GM19035 (cell line): ENCODE data around the gene KDR.

Source experiments
- ATAC-seq: cut with Tn5 transposase; IDR thresholded peaks from one replicate; pipeline ENCODE4 v1.9.1; 2021; ENCODE audit not compliant: unreplicated experiment

Gene KDR

DNA sequence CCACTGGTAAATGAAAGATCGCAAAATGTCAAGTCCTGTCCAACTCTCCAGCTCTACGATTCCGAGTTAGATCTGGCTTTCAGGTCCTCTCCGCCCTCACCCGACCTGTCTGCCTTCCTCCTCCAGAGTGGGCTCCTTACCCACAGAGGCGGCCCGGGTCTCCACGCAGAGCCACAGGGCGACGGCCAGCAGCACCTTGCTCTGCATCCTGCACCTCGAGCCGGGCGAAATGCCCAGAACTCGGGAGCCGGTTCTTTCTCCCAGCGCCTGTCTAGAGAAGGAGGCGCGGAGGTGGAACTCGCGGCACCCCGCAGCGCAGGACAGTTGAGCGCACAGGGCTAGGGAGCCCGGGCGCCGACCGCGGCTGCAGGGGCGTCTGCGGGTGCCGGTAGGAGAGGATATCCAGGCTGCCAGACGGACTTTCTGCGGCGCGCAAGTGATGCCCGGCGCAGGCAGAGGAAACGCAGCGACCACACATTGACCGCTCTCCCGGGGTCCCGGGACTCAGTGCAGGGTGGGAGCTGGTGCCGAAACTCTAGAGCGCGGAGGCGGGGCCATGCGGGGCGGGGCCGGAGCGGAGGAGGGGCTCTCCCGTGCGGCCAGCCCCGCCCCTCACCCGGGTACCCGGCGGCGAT, at the start of gene KDR:
KDR (minus strand) TSS at position 509 of the 635 bp plus-strand sequence; CDS start at position 207, 302 bp downstream.
- no peak for ATAC-seq

DNA sequence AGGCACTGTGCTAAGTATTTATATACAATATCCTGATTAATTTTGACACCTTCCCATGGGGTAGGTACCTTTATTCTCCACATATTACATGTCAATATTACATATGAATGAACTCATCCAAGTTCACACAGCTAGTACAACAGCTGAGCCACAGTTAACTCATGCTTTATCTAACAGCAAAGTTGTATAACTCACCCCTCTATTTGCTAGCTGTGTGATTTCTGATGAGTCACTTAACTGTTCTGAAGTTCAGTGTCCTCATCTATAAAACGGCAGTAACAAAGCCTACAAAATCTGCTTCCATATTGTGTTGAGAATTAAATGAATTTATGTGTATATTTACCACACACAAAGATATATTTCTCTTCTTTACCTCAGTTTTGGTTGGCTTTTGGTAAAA, 48.2 kb upstream of the KDR start:
- ATAC-seq = no peak

DNA sequence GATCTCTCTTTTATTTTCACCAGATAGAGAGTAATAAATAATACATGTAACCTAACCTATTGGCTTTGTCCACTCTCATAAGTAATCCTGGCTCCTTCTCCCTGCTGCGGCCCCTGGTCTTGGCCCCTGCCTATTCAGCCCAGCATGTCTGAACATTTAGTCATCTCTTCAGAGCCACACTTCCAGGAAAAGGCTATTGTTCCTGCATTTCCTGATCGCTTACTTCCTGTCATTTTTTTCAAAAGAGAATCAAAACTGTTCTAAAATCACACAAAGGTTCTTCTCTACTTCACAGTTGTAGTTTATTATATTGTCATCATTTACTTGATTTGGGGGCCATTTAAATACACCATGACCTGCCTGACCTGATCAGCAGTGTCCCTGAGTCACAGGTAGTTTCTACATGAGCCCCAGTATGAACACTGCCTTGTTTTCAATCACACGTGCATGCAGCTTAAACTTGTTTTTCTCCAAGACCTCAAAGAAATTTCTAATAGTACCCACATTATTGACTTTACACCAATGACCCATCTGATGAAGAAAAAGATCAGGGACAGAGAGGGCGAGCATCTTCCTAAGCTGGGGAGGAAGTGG, 47.4 kb upstream of the KDR start:
- no peak for ATAC-seq

DNA sequence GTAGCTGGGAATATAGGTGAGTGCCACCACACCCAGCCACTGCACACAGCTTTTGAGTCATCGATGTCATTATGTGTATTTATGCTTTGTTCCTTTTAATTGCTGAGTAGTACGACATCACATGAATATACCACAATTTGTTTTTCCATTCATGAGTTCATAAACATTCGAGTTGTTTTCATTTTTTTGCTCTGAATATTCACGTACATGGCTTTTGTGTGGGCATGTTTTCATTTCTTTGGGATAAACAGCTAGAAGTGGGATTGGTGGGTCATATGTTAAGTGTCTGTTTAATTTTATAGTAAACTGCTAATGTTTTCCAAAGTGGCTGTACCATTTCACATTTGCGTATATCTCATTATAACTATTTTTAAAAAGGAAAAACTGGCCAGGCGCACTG, 45.1 kb upstream of the KDR start:
- no peak for ATAC-seq

DNA sequence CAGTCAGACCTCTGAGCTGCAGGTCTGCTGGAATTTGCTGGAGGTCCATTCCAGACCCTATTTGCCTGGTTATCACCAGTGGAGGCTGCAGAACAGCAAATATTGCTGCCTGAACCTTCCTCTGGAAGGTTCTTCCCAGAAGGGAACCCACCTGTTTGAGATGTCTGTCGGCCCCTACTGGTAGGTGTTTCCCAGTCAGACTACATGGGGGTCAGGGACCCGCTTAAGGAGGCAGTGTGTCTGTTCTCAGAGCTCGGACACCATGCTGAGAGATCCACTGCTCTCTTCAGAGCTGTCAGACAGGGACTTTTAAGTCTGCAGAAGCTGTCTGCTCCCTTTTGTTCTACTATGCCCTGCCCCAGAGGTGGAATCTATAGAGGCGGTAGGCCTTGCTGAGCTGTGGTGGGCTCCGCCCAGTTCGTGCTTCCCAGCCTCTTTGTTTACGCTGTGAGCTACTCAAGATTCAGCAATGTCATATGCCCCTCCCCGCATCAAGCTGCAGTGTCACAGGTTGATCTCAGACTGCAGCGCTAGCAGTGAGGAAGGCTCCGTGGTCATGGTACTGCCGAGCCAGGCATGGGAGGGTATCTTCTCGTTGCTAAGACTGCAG, 44.1 kb upstream of the KDR start:
- ATAC-seq = no peak

DNA sequence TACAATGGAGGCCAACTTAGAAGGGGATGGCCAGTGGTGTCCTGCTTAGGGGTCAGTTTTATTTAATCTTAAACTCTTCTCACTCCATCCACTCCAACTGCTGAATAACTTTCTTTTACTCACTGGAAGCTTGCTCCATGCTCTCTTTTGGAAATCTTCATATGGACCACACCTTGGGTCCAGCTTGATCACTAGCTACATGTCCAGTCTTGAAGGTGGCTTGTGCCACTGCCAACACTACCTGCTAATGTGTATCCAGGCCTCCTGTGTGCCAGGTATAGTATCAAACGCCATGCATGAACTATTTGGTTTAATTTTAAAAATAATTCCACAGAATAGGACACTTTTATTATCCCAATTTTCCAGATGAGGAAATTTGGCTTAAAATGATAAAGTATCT, 37.0 kb upstream of the KDR start:
- ATAC-seq = no peak

DNA sequence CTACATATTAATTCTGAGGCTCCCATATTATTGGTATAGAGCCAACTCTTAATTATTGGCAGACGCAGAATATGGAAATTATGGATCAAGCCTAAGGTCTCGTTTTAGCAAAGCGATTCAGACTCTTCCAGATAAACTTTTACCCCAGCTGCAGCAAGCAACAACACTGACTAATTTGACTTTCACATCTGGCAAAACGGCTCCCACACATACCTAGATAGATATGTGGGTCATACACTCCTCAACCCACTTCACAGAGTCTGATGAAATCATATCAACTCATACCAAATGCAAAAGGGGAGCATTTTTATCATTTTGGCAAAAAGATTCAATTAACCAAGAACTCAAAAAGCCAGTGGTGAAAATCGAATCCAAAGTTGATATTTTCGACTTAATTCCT, 36.3 kb upstream of the KDR start:
- ATAC-seq = no peak

DNA sequence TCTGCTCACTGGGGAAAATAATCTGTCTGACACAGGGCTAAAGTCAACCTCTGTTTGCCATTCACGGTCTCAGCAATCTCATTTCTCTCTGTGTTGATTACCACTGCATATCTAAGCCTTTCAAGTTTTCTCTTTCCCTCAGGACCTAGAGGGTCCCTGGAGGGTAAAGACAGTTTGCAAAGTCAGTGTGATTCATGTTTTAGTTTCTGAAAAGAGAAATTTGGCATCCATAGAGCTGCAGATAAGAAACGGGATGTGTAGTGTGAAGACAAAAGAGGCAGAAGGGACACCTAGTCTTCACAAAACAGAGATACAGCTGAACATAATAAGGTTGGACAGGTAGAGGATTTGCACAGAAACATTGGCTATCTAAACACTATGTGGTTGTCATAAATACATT, 34.5 kb upstream of the KDR start:
- no peak for ATAC-seq

DNA sequence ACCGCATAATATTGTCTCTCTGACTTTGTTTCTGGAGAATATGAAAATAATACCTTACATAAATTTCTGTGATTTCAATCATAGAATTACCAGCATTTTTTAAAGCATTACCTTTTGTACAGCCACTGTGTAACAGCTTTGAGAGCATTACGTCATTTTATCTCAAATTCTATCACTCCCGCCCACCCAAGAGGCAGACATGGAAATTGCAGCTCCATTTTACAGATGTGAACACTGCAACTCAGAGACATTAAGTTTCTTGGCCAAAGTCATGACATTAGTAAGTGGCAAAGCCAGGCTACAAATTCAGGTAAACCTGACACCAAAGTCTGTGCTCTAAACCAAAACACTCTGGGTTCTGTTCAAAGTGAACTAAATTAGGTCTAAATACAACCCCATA, 33.6 kb upstream of the KDR start:
- ATAC-seq = no peak

DNA sequence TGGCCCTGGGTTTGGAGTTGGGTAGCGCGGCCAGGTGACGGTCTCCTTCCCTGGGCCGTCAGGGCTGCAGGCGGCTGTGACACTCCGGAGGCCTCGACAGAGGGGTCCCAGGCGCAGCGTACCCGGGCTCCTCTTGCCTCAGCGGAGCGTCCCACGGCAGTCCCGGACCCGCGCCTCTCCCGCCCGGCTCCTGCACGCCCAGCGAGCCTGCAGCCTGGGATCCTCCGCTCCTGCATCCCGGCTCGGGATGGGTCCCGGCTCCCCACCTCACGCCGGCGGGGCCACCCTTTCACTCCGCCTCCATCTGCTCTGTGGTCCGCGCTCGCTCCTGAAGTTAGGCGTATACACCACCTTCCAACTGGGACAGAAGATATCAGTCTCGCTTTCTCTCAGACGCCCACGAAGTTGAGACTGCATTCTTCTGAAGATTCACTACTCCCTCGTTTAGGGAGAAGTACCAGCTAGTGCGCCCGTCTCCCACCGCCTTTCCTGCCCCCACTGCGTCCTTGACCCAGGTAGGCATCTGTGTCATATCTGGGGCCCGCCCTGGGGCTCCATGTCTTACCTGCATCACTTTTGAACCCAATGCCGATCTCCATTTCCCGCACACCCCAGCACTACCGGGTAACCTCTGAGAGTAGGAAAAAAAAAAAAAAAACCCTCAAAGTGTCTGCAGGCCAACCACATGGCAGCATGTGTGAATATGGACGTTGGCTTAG, 32.3 kb upstream of the KDR start:
- no peak for ATAC-seq

DNA sequence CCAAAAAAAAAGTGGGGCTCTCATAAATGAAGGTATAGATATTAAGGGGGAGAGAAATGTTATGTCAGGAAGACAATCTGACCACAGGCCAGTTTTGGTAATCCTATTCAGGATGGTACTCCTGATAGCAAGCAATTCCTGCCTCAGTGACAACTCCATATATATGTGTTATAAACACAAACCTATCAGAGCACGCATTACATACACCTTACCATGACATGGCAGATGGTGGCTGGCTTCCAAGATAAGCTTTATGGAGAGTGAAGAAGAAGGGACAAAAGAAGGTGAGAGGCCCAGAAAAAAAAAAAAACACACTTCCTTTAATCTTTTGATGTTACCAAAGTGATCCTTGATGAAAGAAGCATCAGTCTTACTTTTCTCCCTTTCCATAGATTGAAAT, 29.5 kb upstream of the KDR start:
- no peak for ATAC-seq

DNA sequence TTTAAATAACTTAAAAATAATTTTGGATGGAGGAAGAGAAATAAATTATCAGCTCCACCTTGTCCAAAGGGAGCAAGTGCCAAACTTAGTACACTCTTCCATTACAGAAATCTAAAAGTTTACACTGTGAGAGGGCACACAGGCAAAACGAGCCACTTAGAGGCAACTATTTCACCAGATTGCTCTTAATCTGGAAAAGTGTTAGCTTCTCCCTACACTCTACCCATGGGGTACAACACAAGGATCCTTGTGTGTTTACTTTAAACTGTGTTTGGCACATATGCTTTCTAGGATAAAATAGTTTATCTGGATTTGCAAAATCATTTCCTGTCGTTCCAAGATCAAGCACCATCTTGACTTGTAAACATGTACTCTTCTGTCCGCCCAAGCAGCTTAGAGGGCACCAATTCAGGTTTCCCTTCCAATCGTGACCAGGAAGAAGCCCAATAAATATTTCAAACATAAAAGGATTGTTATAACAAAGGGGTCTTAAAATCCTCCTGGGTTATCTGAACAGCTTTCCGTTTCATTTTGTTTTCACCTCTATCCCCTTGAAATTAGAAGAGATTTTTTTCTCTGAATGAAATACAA, 29.0 kb upstream of the KDR start:
- no peak for ATAC-seq

DNA sequence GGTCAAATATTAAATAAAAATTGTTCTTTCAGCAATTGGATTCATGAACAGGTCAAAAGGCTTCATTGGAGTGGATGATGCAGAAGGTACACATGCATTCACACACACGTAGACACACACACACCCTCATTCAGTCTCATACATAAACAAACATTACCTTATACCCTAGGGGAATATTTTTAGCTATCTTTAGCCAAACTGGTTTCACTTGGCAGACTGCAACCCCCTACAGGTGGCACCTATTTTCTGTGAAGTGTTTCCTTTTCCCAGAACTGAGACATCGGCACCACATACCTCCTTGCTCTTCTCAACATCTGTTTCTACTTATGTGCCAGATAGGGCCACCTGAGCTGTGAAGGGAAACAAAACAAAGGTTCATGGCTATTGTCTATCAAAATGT, 18.5 kb upstream of the KDR start:
- ATAC-seq = no peak

DNA sequence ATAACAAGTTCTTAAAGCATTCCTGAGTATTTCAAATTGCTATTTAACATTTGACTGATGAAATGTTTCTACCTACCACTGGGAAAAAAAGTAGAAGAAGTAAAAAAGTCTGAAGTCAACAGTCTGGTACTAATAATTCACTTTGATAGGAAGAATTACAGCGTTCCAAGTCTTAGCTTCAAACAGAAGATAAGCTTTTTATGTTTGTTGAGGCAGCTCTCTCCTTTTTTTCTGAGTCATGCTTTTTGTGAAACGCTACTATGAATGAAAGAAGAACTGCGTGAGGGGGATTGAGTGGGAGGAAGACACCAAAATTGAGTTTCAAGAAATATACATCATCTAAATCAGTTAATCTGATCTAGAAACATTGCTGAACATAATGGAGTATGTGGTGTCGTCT, 13.0 kb upstream of the KDR start:
- ATAC-seq = no peak

DNA sequence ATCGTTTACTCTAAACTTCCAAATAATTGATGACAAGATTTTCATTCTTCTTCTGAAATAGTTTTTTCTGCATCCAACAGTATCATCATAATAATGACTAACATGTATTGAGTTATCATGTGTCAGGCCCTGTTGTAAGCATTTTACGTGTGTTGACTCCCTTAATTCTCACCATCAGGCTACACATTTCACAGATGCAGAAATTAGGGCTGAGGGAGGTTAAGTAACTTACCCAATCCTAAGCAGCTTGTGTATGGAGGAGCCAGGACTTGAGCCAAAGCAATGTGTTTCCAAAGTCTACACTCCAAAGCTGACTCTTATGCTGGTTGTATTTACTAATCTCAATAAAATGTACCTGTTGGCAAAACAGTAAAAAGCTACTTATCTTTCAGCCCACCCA, 11.2 kb upstream of the KDR start:
- ATAC-seq = no peak

DNA sequence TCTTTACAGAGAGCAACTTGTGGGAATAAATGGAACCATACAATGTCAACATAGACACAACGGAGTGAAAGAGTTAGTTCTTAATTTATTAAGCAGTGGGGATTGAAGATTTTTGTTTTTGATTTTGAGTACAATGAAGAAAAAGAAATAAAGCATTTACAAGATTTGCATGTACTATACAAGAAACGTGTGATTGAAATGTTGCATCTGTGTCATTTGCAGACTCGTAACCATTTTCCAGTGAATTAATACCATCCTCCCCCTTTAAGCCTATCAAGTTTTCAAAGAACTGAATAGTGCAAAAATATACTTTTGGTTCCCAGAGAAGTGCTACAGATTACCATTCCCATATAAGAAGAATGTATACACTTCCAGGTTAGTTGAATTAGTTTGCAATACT, 8.6 kb upstream of the KDR start:
- no peak for ATAC-seq

DNA sequence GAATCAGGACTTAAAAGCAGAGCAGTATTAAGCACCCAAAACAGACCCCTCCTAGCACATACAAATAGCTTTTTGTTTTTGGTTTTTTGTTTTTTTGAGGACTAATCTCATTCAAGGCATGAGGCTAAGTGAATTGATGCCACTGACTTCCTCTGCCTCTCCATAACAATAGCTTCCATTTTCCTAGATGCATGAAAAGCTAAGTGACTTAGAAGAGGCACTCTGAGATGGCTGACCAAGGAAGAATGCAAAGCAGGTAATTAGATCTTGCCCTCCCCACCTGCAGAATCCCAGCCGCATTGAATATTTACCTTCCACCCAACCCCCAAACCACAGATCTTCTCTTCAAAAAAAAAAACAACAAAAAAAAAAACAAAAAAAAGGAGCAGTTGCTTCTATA, 7.4 kb upstream of the KDR start:
- no peak for ATAC-seq

DNA sequence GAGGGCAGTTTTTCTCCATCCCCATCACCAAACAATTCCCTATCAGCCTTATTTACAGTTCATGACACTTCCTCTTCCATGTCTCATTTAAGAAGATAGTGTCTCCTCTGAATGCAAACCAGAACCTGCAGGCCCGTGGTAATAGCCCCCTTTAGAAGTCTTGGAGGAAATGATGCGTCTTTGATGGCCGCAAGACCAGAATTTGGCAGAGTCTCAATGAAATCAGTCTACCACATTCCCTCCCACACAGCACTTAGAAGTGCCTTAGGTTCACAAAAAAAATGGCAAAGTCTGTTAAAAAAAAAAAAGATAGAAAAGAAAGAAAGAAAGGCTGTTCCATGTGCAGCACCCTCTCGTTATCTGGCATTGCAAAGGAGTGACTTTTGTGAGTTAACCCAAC, 2.1 kb upstream of the KDR start:
- no peak for ATAC-seq

DNA sequence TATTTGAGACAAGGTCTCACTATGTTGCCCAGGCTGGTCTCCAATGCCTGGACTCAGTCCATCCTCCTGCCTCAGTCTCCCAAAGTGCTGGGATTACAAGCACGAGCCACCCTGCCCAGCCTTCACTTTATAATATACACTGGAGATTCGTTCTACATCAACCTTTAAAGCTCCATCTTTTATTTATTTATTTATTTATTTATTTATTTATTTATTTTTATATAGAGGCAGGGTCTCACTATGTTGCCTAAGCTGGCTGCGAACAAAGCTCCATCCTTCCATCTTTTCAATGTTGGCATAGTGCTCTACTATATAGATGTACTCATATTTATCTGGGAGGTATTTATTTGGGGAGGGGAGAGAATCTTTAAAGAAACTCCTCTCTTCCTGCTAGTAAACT, 1.7 kb upstream of the KDR start:
- no peak for ATAC-seq

DNA sequence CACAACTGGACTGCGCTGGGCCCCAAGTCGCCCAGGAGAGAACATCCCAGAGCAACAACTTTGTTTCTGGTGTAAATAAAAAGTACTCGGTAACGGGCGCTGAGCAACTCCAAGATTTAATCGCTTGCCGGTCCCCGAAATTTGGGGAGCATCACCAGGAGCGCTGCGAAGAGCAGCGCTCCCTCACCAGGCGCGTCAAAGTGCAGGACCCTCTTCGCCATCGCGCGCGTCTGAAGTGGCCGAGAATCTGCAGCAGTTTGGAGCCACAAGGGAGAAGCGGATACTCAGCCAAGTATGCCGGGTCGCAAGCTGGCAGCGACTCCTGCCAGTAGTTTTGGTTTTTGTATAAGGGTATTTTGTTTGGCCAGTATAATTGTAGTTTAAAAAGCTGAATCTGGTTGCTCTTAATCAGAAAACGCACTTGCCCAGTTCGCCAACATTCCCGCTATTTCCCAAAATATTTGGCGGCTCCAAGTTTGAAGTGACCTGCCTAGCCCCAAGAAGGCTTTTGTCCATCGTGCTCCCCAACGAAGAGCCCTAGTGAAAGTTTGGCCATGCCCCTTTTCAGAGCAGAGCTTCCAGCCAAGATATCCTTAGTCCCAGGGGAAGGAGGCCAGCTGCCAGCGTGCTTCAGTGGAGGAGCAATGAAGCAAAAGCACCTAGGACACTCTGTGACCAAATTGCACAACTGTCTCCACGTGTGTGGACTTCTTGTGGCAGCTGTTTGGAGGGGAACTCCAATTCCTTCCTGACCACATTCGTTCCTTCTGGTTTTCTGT, 557 bp upstream of the KDR start:
- no peak for ATAC-seq
